ENCODE measurements around the gene COX6B1.
A peak's percentile ranks its signal among the peaks of the same experiment; 100 is the strongest.

Gene COX6B1

GRCh38 chr19:35696835-35697234, 48.7 kb downstream of the COX6B1 start:
- no peak for DNase-seq
- in situ Hi-C loops (cut with MboI; ENCODE audit: low pct_unique_long_range_greater_than_20kb, low sequenced_read_pairs), result no loop called here

- in situ Hi-C loops (cut with MboI; ENCODE audit: low pct_unique_long_range_greater_than_20kb, low sequenced_read_pairs), result no loop called here
- DNase-seq, result peak; percentile 98
Measured at GRCh38 chr19:35702223-35703012, 54.3 kb downstream of the COX6B1 start.

GRCh38 chr19:35703343-35703742, 55.2 kb downstream of the COX6B1 start:
- in situ Hi-C loops (cut with MboI; ENCODE audit: low pct_unique_long_range_greater_than_20kb, low sequenced_read_pairs), result no loop called here
- DNase-seq, result no peak

GRCh38 chr19:35704218-35704617, 56.1 kb downstream of the COX6B1 start, which contains the start of gene ZBTB32:
TSS of gene ZBTB32 (plus strand) at chr19:35704558. CDS start at chr19:35714627, 10,069 bp downstream.
- in situ Hi-C loops (cut with MboI; ENCODE audit: low pct_unique_long_range_greater_than_20kb, low sequenced_read_pairs), result no loop called here
- DNase-seq, result no peak

All from KBM-7 (cell line).